Activated CD8-positive, alpha-beta memory T cell treated with anti-CD3 and anti-CD28 coated beads, Interleukin-2, amount 10 ng/mL, durations not matched to agents 7 days and 5 days (primary cell): ENCODE data around the gene SLC25A22. TPM values are rescaled to one million over a fixed set of nuclear protein-coding genes. Genes with fewer than 3 reads are reported as not detected.

Source experiments
- ATAC-seq: fragments of 150-1000 bp; cut with Tn5 transposase; one replicate; pipeline ENCODE4 v1.10.0; 2021; ENCODE audit warnings: moderate library complexity
- CTCF ChIA-PET: fragments of 350-600 bp; sonication (Branson Sonifier 250); formaldehyde crosslinking; loops from one replicate; lab custom pipeline; 2021; ENCODE audit warnings: antibody characterized with exemption; lab: Charles Lee
- DNase-seq: peaks from one replicate; pipeline ENCODE4 v3.0.0-alpha.2; 2020
- H3K27ac Mint-ChIP-seq: one replicate; pipeline ENCODE4 v1.8.0; 2021; ENCODE audit warnings: mild to moderate bottlenecking, mixed read lengths
- H3K27me3 Mint-ChIP-seq: one replicate; pipeline ENCODE4 v1.8.0; 2021; ENCODE audit warnings: mixed read lengths
- H3K36me3 Mint-ChIP-seq: one replicate; pipeline ENCODE4 v1.8.0; 2021; ENCODE audit warnings: mild to moderate bottlenecking, mixed read lengths
- H3K4me1 Mint-ChIP-seq: one replicate; pipeline ENCODE4 v1.8.0; 2021; ENCODE audit warnings: mixed read lengths
- H3K4me3 Mint-ChIP-seq: one replicate; pipeline ENCODE4 v1.8.0; 2021; ENCODE audit warnings: mild to moderate bottlenecking, moderate library complexity, mixed read lengths
- H3K9me3 Mint-ChIP-seq: one replicate; pipeline ENCODE4 v1.8.0; 2022; ENCODE audit warnings: low read depth, mixed read lengths
- total RNA-seq, 2 experiments: library from RNA; stranded (reverse); gene quantifications; one replicate each; pipeline ENCODE4 v1.2.3, GENCODE V29; 2021

Gene SLC25A22
- total RNA-seq, 2 experiments from 2014 or later, result 49.4 to 54.7 TPM

DNA sequence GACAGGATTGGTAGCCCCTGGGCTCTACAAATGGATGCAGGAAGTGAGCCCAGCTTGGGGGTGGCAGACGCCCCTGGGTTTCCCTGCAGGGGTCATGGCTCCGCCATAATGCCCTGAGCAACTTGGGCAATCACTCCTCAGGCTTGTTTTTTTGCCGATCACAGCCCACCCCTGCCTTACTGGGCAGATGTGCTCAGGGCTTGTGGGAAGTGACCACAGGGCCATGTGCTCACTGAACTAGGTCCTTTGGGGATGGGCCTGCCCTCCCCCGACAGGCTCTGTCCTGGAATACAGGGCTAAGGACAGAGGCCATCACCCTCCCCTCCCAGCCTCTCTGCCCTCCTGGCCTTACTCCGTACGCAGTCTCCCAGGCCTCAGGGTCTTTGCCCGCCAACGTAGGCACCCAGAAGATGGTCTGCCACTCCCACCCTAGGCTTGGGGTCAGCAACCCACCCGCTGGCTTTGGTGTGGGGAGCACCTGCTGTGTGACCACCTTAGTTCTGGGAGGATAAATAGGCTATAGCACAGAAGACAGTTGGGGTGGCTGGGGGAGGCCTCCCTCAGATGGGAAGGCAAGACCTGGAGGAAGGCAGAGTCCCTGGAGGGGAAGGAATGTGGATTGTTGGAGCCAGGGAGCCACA, 15.5 kb upstream of the SLC25A22 start:
- no peak for ATAC-seq
- Mint-ChIP-seq H3K36me3 (peaks cover 24% of the 10 kb centered on the region), H3K4me1 (peaks cover 27% of the 10 kb centered on the region), H3K4me3 (no peak overlapping the region), H3K27me3 (no peaks in the 10 kb centered on the region), H3K27ac (peak overlapping the region; percentile 39), H3K9me3 (no peaks in the 10 kb centered on the region)
- CTCF ChIA-PET, result interaction anchor here (0.9 kb wide), 1 partner anchor 12 kb away, joined by 3 read pairs; no protein-coding TSS in a partner anchor
- DNase-seq, result no peak

DNA sequence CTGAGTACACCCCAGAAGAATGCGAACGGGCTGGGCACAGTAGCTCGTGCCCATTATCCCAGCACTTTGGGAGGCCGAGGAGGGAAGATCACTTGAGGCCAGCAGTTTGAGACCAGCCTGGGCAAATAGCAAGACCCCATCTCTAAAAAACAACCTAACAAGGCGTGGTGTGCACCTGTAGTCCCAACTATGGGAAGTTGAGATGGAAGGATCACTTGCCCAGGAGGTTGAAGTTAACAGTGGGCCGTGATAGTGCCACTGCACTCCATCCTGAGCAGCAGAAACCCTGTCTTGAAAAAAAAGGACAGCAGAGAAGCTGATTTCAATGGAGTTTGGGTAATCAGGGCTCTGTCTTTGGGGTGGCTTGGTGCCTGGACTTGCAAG, 15.0 kb upstream of the SLC25A22 start:
- no peaks in the 10 kb centered on the region for H3K27me3 Mint-ChIP-seq
- H3K27ac Mint-ChIP-seq, result peak overlapping the region; percentile 49
- H3K4me3 Mint-ChIP-seq, result no peak overlapping the region
- DNase-seq (no peak), ATAC-seq (no peak)
- H3K9me3 Mint-ChIP-seq, result no peaks in the 10 kb centered on the region
- H3K4me1 Mint-ChIP-seq, result peaks cover 30% of the 10 kb centered on the region
- peaks cover 24% of the 10 kb centered on the region for H3K36me3 Mint-ChIP-seq
- CTCF ChIA-PET, result interaction anchor here (0.9 to 2.0 kb wide), 2 partner anchors 13 to 31 kb away, joined by 3 to 4 read pairs; no protein-coding TSS in a partner anchor

DNA sequence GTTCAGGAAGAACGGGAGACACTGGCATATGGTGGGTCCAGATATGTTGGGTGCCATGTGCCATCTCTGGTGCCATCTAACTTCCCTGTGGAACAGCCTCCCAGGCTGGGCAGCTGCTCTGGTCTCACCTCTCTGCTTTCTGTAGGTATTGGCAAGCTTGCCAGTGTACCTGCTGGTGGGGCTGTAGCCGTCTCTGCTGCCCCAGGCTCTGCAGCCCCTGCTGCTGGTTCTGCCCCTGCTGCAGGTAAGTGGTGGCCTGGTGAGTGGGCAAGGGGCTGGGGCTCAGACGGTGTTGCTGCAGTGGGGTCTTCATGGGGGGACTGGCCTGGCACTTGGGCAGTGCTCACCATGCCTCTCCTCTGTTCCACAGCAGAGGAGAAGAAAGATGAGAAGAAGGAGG, 14.3 kb upstream of the SLC25A22 start:
- ATAC-seq, result no peak
- Mint-ChIP-seq H3K27ac (peak overlapping the region; percentile 49), H3K36me3 (peaks cover 24% of the 10 kb centered on the region), H3K4me3 (no peak overlapping the region), H3K9me3 (no peaks in the 10 kb centered on the region), H3K4me1 (peaks cover 33% of the 10 kb centered on the region), H3K27me3 (no peaks in the 10 kb centered on the region)
- no peak for DNase-seq
- CTCF ChIA-PET, result interaction anchor here (2.0 to 2.2 kb wide), 2 partner anchors 13 to 31 kb away, joined by 4 to 9 read pairs; no protein-coding TSS in a partner anchor

- peak overlapping the region; percentile 95 for H3K4me3 Mint-ChIP-seq
- CTCF ChIA-PET, result interaction anchor here (0.7 to 2.2 kb wide), 4 partner anchors 14 to 276 kb away, joined by 3 to 9 read pairs (median 4); no protein-coding TSS in a partner anchor
- ATAC-seq, result no peak
Measured at GRCh38 chr11:811446-812245, 13.6 kb upstream of the SLC25A22 start.

DNA sequence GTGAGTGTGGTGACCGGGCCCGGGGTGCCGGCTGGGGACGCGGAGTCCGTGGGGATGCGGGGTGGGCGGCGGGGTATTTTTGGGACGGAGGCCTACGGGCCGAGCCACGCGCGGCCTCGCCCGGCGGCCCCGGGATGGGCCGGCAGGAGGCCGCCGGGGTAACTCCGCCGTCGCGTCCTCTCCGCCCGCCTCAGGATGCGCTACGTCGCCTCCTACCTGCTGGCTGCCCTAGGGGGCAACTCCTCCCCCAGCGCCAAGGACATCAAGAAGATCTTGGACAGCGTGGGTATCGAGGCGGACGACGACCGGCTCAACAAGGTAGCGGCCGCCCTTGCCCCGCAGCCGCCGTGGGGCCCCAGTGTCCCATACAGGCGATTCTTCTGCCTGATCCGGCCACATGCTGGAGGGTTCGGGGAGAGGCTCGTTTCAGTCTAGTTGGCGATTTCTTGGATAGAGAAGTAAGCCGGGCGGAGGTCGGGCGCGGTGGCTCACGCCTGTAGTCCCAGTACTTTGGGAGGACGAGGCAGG, 12.0 kb upstream of the SLC25A22 start:
- Mint-ChIP-seq H3K27ac (peak overlapping the region; percentile 99), H3K36me3 (peaks cover 24% of the 10 kb centered on the region), H3K9me3 (no peaks in the 10 kb centered on the region), H3K27me3 (no peaks in the 10 kb centered on the region), H3K4me3 (peak overlapping the region; percentile 95), H3K4me1 (peaks cover 41% of the 10 kb centered on the region)
- ATAC-seq (peak; percentile 4), DNase-seq (no peak)
- CTCF ChIA-PET, result interaction anchor here (0.6 to 3.4 kb wide), 7 partner anchors 7 to 115 kb away, joined by 3 to 17 read pairs (median 6); partner anchors contain the start of genes DEAF1, TMEM80 and TSPAN4

More at GRCh38 chr11:811446-812245, 13.6 kb upstream of the SLC25A22 start:
- H3K27me3 Mint-ChIP-seq, result no peaks in the 10 kb centered on the region
- no peak for DNase-seq
- peaks cover 24% of the 10 kb centered on the region for H3K36me3 Mint-ChIP-seq
- H3K9me3 Mint-ChIP-seq, result no peaks in the 10 kb centered on the region
- peaks cover 33% of the 10 kb centered on the region for H3K4me1 Mint-ChIP-seq
- H3K27ac Mint-ChIP-seq, result peak overlapping the region; percentile 89

- CTCF ChIA-PET, result interaction anchor here (0.6 to 3.4 kb wide), 10 partner anchors 8 to 114 kb away, joined by 3 to 17 read pairs (median 4); partner anchors contain the start of genes CD151, DEAF1, TMEM80 and TSPAN4
- Mint-ChIP-seq H3K36me3 (peaks cover 24% of the 10 kb centered on the region), H3K9me3 (no peaks in the 10 kb centered on the region), H3K27me3 (no peaks in the 10 kb centered on the region), H3K27ac (peak within 1 kb of the TSS; percentile 99), H3K4me3 (peak within 1 kb of the TSS; percentile 95), H3K4me1 (peaks cover 41% of the 10 kb centered on the region)
- DNase-seq, result peak; percentile 99
- peak; percentile 82 for ATAC-seq
Measured at GRCh38 chr11:809287-810039, 11.4 kb upstream of the SLC25A22 start, which contains the start of gene RPLP2. RPLP2 (plus strand) TSS chr11:809967; CDS start chr11:810235, 268 bp downstream.

DNA sequence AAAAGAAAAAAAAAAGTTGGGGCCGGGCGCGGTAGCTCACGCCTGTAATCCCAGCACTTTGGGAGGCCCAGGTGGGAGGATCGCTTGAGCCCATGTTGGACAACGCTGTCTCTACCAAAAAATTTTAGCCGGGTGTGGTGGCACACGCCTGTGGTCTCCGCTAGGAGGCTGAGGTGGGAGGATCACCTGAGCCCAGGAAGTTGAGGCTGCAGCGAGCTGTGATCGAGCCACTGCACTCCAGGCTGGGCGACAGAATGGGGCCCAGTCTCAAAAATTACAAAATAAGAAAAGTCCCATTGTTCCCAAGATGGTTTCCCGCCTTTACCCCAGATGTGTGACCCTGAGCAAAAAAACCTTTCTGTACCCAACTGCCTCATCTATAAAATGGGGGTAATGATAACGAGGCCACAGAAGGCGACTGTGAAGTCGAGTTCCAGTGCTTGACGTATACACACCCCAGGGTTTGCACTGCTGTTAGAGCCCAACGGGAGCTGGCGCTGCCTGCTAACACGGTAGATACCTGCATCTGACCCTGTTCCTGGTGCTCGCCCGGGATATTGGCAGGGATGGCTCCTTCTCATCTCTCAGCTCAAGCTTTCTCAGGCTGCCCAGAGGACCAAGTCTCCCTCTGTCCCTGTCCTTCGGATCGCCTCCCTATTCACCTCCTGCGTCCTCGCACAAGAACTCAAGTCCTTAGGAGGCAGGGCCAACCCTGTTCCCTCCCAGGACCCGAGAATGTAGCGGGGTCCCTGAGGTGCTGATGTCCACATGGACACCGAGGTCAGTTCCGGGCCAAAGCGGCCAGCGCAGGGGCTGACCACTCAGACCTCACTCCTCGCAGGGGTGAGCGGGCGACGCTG, 10.6 kb upstream of the SLC25A22 start:
- CTCF ChIA-PET, result interaction anchor here (0.6 to 3.4 kb wide), 10 partner anchors 9 to 113 kb away, joined by 3 to 17 read pairs (median 4); partner anchors contain the start of genes CD151, DEAF1 and TMEM80
- ATAC-seq (no peak), DNase-seq (peak; percentile 85)
- peaks cover 22% of the 10 kb centered on the region for H3K36me3 Mint-ChIP-seq
- H3K9me3 Mint-ChIP-seq, result no peaks in the 10 kb centered on the region
- peak overlapping the region; percentile 95 for H3K4me3 Mint-ChIP-seq
- H3K27me3 Mint-ChIP-seq, result no peaks in the 10 kb centered on the region
- H3K4me1 Mint-ChIP-seq, result peaks cover 45% of the 10 kb centered on the region
- peak overlapping the region; percentile 99 for H3K27ac Mint-ChIP-seq

- Mint-ChIP-seq H3K4me3 (peak overlapping the region; percentile 81), H3K27ac (peak overlapping the region; percentile 69), H3K4me1 (peaks cover 27% of the 10 kb centered on the region), H3K27me3 (no peaks in the 10 kb centered on the region), H3K36me3 (peaks cover 3% of the 10 kb centered on the region), H3K9me3 (no peaks in the 10 kb centered on the region)
- no peak for DNase-seq
- CTCF ChIA-PET, result interaction anchor here (1.0 to 1.5 kb wide), 2 partner anchors 27 to 66 kb away, joined by 3 read pairs; no protein-coding TSS in a partner anchor
- ATAC-seq, result no peak
Measured at GRCh38 chr11:804599-804964, 6.5 kb upstream of the SLC25A22 start.

GRCh38 chr11:803770-804598, 5.9 kb upstream of the SLC25A22 start:
- ATAC-seq, result no peak
- peak overlapping the region; percentile 69 for H3K27ac Mint-ChIP-seq
- peaks cover 27% of the 10 kb centered on the region for H3K4me1 Mint-ChIP-seq
- no peak for DNase-seq
- peak overlapping the region; percentile 81 for H3K4me3 Mint-ChIP-seq
- CTCF ChIA-PET, result interaction anchor here (1.0 to 1.5 kb wide), 2 partner anchors 28 to 65 kb away, joined by 3 read pairs; no protein-coding TSS in a partner anchor
- H3K27me3 Mint-ChIP-seq, result no peaks in the 10 kb centered on the region
- H3K36me3 Mint-ChIP-seq, result peaks cover 3% of the 10 kb centered on the region
- H3K9me3 Mint-ChIP-seq, result no peaks in the 10 kb centered on the region

DNA sequence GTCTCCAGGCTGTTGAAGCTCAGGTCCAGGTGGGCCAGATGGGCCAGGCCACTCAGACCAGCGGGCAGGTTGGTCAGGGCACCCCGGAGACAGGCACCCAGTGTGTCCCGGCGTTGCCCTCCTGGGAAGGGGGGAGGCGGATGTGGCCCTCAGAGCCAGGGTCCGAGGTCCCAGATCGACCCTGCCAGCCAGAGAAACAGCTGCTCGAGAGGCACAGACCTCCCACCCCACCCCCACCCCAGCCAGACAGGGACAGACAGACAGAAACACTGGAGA, 5.3 kb upstream of the SLC25A22 start:
- H3K27me3 Mint-ChIP-seq, result no peaks in the 10 kb centered on the region
- CTCF ChIA-PET, result interaction anchor here (1.2 kb wide), 1 partner anchor 16 kb away, joined by 5 read pairs; the partner anchor contains the start of gene PNPLA2
- peaks cover 3% of the 10 kb centered on the region for H3K36me3 Mint-ChIP-seq
- H3K9me3 Mint-ChIP-seq, result no peaks in the 10 kb centered on the region
- peaks cover 22% of the 10 kb centered on the region for H3K4me1 Mint-ChIP-seq
- DNase-seq (no peak), ATAC-seq (no peak)
- peak overlapping the region; percentile 81 for H3K4me3 Mint-ChIP-seq
- no peak overlapping the region for H3K27ac Mint-ChIP-seq
